ENCODE results near the gene DPEP2NB.
"Not testable (repeated sequence)": the region's sequence is repeated elsewhere in the genome, so short reads cannot be mapped to it uniquely, and the experiment has no call there.

The DPEP2NB gene, protein sequence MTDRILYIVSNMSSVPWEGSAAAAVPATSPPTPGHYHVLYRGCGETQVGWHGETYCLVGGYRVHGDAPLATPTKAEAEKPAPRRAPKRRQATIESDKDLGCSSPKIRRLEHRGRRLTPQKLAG

DNA sequence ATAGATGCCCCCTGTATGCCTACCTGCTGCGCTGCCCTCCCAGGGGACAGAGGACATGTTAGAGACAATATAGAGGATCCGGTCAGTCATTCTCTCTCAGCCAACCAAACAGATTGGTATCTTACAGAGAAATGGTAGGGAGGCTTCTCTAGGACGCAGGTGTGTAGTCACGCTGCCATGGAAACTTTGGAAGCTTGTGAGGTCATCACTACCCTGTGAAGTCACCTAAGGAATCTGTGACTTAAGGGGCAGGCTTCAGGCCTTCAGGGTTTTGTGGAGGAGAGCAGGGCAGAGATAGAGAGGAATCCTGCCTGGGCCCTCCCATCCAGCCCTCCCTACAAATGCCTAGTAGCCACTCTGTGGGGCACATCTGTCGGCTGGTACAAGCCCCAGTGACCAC lies at the start of gene DPEP2NB:
Gene DPEP2NB (minus strand): TSS at position 231 of the 400 bp plus-strand sequence. CDS start 141 bp downstream, at position 90.
- DNase-seq (ENCODE audit: low spot score): no peak

DNA sequence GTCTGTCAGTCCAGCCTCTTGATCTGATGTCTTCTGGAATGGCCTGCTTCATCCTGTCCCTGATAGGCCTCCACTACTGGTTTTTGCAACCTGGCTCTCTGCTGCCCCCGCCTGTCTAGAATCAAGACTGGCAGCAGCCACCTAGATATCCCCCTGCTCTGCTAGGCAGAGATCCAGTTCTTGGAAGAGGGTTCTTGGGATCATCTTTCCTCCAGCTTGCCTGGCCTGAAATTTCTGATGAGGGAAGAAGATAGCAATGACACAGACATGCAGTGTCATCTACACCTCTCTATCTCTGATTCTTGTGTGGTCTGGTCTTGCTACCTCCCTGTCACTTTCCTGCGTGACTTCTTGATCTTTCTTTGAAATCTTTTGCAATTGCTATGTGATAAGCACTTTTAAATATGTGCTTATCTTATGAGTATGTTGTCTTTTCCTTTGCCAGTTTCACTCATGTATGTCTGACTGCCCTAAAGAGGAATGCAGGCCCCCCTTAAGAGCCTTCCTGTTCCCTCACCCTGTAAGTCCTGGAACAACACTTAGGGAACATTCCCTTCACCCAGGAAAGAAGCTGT lies 49.2 kb upstream of the DPEP2NB start:
- peak; percentile 75 for DNase-seq (ENCODE audit: low spot score)

DNA sequence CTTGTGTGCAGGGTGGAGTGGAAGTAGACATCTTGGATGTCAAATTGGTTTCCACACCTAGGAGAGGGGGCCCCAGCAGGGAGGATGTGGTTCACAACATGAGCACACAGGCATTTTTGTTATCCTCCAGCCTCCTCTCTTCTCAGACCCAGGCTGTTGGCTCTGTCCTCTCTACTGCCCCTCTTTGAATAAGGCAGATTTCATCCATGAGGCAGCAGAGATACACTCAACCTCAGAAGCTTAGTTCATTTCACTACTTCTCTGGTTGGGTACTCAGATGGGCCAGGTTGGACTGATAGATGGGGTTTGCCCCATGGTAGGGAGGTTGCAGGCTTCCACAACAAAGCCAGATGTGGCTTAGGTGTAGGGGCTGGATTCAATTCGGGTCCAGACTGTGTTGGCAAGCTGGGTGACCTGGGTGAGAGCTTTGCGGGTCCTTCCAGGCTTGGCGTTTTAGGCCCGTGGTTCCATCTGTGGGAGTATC lies 47.2 kb upstream of the DPEP2NB start:
- no peak for DNase-seq (ENCODE audit: low spot score)

DNA sequence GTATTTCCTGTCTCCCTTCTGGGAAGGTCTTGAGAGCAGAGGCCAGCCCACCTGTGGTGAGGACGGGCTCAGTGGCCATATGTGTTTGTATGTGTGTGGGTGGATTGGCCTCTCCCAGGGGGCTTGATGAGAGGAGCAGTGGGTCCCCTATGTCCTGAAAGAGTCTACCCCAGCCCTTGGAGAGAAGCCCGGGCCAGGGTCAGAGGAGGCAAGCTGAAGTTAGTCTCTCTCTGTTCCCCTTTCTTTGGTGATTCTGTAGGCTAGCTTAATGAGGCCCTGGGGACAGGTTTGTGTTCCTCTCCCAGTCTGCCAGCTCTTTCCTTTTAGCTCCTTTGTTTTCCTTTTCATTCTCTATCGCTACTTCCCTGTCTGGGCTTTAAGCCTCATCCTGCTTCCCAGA lies 45.7 kb upstream of the DPEP2NB start:
- no peak for DNase-seq (ENCODE audit: low spot score)

DNA sequence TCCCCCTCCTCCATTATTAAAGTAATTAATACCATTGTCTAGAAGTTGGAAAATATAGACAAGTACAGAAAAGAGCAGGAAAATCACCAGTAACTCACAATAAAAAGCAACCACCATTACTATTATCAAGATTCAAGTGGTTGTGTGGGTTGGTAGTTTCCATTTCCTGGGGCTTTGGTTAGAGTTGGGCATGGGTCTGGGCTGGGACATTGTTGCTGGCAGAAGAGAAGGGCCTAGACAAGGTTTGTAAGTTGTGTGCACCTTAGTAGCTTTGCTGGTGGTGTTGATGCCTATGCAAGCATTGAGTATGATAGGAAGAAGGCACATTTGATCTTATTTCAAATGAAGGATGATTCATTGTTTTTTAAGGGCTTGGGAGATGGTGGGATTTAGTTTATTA lies 44.1 kb upstream of the DPEP2NB start:
- DNase-seq (ENCODE audit: low spot score): no peak

DNA sequence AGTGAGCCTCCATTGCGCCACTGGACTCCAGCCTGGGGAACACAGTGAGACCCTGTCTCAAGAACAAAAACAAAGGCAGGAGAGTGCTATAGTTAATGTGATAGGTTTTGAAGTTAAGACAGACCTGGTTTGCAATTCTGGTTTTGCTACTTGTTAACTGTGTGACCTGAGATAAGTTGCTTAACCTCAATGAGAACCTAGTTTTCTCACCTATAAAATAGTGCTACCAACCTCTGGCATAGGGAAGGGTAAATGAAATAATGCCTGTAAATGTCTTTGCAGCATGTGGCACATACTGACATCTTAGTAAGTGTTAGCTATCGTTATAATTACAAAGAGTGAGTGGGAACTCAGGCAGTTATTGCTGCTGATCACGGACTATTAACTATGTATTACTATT lies 39.7 kb upstream of the DPEP2NB start:
- DNase-seq (ENCODE audit: low spot score): no peak

DNA sequence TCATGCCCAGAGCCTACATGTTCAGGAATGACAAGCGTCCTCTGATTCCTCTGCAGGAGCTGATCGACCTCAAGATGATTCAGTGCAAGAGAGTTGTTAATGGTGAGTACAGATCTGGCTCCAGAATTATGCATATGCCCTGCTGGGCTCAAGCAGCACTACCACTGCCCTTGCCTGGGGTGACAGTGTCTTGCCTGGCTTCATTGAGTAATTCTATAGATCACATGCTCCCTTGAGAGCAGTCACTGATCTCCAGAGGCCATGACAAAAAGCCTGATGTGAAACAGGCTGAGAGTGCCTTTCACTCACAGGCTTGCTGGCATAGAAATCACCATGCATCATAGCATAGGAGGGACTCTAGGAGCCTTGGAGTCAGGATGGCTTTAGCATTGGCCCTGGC lies 33.7 kb upstream of the DPEP2NB start:
- DNase-seq (ENCODE audit: low spot score): no peak

DNA sequence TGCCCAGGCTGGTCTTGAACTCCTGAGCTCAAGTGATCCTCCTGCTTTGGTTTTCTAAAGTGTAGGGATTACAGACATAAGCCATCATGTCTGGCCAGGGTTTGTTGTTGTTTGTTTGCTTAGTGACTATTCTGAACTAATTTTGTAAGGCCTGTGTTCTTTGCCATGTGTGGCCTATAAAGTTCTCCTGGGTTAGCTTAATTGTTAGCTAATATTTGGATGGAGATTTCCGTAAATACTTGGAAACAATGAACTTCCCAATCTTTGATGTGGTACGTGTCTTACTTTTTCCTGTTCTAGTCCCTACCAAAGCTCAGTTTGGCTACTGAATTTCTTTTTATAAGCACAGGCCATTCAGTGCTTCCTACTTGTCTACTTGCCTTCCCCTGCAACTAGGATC lies 32.3 kb upstream of the DPEP2NB start:
- DNase-seq (ENCODE audit: low spot score): no peak

DNA sequence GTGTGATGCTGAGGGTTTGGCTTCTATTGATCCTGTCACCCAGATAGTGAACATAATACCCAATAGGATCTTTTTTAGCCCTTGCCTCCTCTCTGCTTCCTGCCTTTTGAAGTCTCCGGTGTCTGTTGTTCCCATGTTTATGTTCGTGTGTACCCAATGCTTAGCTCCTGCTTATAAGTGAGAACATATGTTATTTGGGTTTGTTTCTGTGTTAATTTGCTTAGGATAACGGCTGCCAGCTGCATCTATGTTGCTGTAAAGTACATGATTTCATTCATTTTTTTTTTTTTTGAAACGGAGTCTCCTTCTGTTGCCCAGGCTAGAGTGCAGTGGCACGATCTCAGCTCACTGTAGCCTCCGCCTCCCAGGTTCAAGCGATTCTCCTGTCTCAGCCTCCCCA lies 30.4 kb upstream of the DPEP2NB start:
- no peak for DNase-seq (ENCODE audit: low spot score)

DNA sequence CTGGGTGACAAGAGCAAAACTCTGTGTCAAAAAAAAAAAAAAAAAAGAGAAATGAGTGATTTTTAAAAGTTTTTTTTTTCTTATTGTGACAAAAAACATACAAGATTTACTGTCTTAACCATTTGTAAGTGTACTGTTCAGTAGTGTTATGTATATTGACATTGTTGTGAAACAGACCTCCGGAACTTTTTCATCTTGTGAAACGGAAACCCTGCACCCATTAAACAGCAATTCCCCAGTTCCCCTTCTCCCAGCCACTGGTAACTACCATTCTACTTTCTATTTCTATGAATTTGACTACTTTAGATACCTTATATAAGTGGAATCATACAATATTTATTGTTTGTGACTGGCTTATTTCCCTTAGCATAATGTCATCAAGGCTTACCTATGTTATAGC lies 26.1 kb upstream of the DPEP2NB start:
- no peak for DNase-seq (ENCODE audit: low spot score)

DNA sequence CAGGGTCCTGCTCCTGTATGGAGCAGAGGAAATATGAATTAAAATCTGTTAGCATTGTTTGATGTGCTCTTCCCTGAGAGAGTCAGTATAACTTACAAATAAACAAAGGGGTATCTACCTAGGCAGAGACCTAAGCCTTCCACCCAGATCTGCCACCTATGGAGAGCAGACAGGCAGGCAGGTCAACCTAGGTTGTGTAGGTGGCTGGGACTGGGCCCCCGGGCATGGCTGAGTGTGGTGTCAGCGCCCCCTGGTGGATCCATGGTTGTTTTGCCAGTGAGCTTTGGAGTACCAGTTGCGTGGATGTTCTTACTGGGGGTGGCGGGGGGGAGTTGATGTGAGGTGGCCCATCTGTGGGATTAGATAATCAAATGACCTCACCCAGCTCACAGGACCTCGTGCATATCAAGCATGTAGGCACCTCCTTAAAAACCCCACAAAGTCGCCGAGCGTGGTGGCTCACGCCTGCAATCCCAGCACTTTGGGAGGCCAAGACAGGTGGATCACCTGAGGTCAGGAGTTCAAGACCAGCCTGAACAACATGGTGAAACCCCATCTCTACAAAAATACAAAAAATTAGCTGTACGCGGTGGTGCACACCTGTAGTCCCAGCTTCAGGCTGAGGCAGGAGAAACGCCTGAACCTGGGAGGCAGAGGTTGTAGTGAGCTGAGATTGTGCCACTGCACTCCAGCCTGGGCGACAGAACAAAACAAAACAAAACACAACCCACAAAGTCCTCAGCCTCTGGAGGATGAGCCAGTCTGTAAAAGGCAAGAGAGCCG lies 25.0 kb upstream of the DPEP2NB start:
- DNase-seq (ENCODE audit: low spot score): peak; percentile 70

DNA sequence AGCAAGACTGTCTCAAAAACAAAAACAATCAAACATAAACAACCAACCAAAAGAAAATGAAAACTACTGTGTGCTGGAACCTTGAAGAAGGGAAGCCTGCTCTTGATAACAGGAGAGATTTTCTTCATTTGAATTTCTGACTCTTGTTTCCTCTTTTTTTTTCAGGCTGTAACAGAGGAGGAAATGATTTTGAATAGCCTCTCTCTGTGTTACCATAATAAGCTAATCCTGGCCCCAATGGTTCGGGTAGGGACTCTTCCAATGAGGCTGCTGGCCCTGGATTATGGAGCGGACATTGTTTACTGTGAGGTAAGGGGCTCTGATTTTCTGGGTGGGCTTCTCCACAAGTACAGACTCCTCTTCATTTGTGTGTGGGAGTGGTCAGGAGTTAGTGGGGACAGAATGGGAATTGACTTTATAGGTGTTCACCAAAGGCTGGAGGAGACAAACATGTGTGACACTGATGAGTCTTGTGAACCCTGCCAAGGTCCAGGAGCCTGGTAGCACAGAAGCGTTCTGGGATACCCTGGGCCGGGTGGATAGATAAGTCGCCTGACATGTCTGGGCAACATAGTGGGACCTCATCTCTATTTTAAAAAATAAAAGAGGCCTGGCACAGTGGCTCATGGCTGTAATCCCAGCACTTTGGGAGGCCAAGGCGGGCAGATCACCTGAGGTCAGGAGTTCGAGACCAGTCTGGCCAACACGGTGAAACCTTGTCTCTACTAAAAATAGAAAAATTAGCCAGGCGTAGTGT lies 22.3 kb upstream of the DPEP2NB start:
- no peak for DNase-seq (ENCODE audit: low spot score)

DNA sequence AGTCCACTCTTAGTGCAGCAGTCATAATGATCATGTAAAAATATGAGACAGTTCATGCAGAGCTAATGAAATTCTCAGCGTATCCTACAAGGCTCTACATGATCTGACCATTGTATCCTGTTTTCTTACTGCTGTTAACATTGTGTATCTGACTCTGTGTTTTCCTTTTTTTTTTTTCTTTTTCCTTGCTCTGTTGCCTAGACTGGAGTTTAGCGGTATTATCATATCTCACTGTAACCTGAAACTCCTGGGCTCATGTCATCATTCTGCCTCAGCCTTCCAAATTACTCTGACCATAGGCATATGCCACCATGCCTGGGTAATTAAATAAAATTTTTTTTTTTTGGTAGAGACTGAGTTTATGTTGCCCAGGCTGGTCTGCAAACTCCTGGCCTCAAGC lies 19.5 kb upstream of the DPEP2NB start:
- DNase-seq (ENCODE audit: low spot score): no peak

DNA sequence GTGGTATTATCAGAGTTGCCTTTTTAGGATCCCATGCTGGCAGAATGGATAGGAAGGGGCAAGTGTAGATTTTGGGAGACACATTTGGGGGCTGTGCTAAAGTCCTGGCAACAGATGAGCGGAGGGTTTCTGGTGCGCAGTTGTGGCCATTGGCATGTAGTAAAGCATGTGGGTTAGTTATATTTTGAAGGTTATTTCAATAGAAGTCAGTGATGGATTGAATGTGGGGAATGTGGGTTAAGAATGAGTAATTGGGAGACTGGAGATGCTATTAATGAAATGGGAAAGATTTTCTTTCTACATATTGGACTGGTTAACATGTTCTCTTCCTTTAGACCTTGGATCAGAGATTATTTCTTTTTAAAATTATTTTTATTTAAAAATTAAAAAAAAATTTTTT lies 17.4 kb upstream of the DPEP2NB start:
- DNase-seq (ENCODE audit: low spot score): no peak

DNA sequence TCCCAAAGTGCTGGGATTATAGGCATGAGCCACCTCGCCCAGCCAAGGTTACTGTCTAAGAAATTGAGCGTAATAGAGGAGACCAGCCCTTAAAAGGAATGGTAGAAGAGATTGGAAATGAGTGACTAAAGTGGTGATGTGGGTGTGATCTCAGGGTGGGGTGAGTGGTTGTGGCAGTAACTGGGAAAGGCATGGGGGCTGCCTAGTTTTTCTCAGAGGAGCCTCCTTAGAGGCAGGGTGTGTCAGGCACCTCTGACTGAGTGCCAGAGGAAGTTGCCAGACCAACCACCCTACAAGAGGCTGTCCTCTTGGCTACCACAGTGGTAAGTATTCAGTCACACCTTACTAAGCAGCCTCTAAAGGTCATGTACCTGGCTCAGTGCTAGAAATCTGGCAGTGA lies 16.2 kb upstream of the DPEP2NB start:
- DNase-seq (ENCODE audit: low spot score): no peak

DNA sequence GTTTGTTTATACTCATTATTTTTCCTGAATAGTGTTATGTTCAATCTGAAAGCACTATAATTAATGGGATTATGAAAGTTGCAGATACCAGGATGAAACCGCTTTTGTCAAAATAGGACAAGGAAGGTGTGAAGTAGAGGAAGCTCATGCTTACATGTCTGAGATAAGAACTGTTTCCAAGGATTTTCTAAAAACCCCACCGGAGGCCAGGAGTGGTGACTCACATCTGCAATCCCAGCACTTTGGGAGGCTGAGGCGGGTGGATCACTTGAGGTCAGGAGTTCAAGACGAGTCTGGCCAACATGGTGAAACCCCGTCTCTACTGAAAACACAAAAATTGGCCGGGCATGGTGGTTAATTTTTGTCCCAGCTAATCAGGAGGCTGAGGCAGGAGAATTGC lies 14.4 kb upstream of the DPEP2NB start:
- not testable (repeated sequence) for DNase-seq (ENCODE audit: low spot score)

DNA sequence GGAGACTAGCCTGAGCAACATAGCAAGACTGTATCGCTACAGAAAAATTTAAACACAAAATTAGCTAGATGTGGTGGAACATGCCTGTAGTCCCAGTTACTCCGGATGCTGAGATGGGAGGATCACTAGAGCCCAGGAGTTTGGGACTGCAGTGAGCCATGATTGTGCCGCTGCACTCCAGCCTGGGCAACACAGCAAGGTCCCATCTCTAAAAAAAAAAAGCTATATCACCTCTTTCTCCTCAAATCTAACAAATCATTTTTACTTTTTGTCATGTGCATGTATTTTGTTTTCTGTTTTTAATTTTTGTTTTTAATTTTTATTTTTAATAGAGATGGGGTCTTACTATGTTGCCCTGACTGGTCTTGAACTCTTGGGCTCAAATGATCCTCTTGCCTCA lies 13.3 kb upstream of the DPEP2NB start:
- no peak for DNase-seq (ENCODE audit: low spot score)

DNA sequence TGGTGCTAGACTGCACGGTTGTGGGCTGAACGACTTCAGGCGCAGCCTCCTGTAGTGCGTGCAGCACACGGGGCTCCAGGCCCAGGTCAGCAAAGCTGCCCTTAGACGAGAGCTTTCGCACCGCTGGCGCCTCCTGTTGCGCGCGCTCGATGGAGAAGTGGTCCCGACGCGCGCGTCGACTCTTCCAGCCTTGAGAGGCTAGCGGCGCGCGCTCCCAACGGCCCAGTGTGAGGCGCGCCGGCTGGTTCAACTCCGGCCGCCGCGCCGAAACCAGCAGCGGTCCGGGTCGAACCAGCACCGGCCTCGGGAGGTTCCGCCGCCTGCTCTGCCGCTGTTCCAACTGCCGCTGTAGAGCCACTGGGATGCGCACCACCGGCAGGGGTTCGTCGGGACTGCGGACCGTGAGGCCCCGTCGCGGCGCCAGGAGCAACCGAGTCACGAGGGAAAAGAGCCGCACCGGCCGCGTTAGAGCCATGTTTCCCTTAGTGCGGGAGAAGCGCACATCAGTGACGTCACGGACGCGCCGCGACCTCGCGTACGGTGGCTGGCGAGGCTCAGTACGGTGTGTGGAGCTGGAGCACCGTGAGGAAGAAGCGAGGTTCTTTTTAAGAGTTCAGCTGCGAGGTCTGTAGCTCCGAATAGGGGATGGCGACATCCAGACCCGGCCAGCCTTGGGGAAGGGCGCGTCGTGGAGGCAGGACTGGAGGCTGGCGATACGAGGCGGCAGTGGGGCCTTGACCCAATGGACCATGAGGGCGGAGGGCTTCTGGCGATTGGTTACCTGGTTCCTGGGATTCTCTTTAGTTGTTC lies 7.2 kb upstream of the DPEP2NB start, which contains the start of the genes DDX28 and DUS2:
Gene DDX28 (minus strand): TSS at position 505 of the 810 bp plus-strand sequence. CDS start 30 bp downstream, at position 475.
Gene DUS2 (plus strand): TSS at position 557 of the 810 bp plus-strand sequence. CDS start 14,740 bp downstream, outside the sequence.
- peak; percentile 77 for DNase-seq (ENCODE audit: low spot score)

DNA sequence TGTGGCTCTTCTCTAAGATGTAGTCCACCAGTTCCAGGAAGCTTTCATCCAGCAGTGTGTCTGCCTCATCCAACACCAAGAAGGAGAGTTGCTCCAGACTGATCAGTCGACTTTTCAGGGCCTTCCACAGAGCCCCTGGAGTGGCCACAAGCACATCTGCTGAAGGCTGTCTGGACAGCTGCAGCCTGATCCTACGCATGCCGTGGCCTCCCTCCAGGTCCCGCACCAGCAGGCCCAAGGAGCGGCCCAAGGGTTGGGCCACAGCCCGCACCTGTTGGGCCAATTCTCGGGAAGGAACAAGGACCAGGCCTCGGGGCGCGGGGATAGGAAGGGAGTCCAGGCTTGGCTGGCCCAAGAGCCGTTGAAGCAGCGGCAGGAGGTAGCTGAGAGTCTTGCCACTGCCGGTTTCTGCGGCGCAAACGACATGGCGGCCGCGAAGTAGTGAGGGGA lies 6.6 kb upstream of the DPEP2NB start:
- DNase-seq (ENCODE audit: low spot score): no peak

DNA sequence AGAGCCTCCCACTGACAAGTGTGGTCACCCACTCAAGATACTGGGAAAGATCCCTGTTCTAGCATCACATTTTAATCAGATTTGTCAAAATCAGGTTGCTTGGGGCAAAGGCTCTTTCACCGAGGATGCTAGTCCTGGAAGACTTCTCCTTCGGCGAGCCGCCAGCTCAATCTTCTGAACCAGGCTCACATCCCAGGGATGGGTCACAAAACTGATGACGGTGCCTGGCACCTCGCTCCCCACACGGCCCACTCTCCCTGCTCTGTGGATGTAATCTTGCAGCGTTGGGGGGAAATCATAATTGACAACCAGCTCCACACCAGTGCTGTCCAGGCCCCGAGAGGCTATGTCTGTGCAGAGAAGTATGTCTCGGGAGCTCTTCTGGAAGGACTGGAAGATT lies 5.8 kb upstream of the DPEP2NB start:
- no peak for DNase-seq (ENCODE audit: low spot score)

DNA sequence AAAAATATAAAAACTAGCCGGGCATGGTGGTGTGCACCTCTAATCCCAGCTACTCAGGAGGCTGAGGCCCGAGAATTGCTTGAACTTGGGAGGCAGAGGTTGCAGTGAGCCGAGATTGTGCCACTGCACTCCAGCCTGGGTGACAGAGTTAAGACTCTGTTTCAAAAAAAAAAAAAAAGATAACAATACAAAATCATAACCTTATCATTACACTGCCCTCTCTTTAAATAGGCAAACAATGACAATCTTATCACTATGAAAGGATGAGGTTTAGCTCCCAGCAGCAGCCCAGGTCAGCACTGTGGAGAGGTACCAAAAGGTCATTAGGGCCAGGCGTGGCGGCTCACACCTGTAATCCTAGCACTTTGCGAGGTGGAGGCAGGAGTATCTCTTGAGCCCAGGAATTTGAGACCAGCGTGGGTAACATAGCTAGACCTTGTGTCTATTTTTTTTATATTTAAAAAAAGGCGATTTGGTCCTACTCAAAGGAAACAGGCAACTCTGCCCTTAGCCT lies 3.5 kb upstream of the DPEP2NB start:
- no peak for DNase-seq (ENCODE audit: low spot score)
